Bone marrow (tissue), 2 donors: ENCODE data around the gene DENND6B.

ENCODE experiments used
- DNase-seq, 2 donors: peaks; one replicate each; lab custom pipeline; 2025; lab: John Stamatoyannopoulos, UW

Gene DENND6B

GRCh38 chr22:50304528-50305392 lies 22.1 kb downstream of the DENND6B start:
- DNase-seq = no peak

- DNase-seq = peak in 1 of 2 donors; percentile 62
Observed at GRCh38 chr22:50303848-50304527, 22.8 kb downstream of the DENND6B start.

GRCh38 chr22:50303515-50303847 lies 23.3 kb downstream of the DENND6B start:
- peak in 1 of 2 donors; percentile 53 for DNase-seq

GRCh38 chr22:50302564-50302963 lies 24.2 kb downstream of the DENND6B start:
- no peak for DNase-seq

GRCh38 chr22:50302041-50302541 lies 24.7 kb downstream of the DENND6B start:
- DNase-seq = peak in 1 of 2 donors; percentile 23

GRCh38 chr22:50301581-50301991 lies 25.2 kb downstream of the DENND6B start:
- no peak for DNase-seq

- DNase-seq = no peak
Observed at GRCh38 chr22:50300620-50301257, 26.1 kb downstream of the DENND6B start.

- no peak for DNase-seq
Observed at GRCh38 chr22:50299785-50300619, 26.8 kb downstream of the DENND6B start.

GRCh38 chr22:50298937-50299784 lies 27.7 kb downstream of the DENND6B start:
- no peak for DNase-seq

- no peak for DNase-seq
Observed at GRCh38 chr22:50298266-50298637, 28.6 kb downstream of the DENND6B start.

- no peak for DNase-seq
Observed at GRCh38 chr22:50297510-50298265, 29.1 kb downstream of the DENND6B start.

- DNase-seq = no peak
Observed at GRCh38 chr22:50296658-50297490, 29.9 kb downstream of the DENND6B start.

- peak in 1 of 2 donors; percentile 13 for DNase-seq
Observed at GRCh38 chr22:50294319-50294656, 32.5 kb downstream of the DENND6B start.

- peak in 1 of 2 donors; percentile 24 for DNase-seq
Observed at GRCh38 chr22:50293441-50294318, 33.1 kb downstream of the DENND6B start.

GRCh38 chr22:50292643-50293440 lies 34.0 kb downstream of the DENND6B start:
- no peak for DNase-seq

- no peak for DNase-seq
Observed at GRCh38 chr22:50289942-50290630, 36.7 kb downstream of the DENND6B start.
